HPDE6-E6E7 (cell line): ENCODE results near the gene KIAA1328.
"Not testable (repeated sequence)": the region's sequence is repeated elsewhere in the genome, so short reads cannot be mapped to it uniquely, and the experiment has no call there.

Experiments used
- DNase-seq: peaks from one replicate; pipeline ENCODE4 v3.0.0; 2011; ENCODE audit warnings: missing footprints; ENCODE audit errors: extremely low spot score

KIAA1328 gene

DNA sequence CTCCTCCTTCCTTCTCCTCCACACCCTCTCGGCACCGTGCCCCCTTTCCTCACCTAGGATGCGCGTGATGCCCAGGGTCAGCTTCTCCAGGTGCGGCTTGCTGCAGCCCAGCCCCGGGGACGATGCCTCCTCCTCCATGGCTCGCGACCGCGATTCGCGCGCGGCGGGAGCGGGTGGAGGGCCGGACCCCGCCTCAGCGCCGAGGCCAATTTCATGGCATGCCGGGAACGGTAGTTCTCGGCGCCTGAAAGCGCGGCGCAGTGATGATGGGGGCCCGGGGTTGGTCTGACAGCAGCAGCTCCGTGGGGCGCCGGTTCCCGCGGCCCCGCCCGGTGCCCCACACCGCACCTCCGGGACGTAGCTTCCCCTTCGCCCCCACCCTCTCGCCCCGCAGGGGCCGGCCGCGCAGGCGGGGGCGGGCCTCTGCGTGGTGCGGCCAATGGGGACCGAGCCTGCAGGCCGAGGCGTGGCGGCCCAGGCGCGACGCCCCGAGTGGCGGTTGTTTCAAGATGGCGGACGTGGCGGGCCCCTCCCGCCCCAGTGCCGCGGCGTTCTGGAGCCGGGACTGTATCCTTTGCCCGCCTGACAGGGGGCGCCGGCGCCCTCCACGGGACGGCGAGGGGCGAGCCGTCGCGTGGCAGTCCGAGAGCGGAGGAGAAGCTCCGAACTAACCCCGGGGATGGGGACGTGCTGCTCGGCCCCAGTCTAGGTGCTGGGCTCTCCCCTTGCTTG lies at the start of gene KIAA1328, which contains the start of gene TPGS2:
TSS of gene KIAA1328 (plus strand) at position 498 of the 732 bp plus-strand sequence. CDS start at position 510, 12 bp downstream.
TSS of gene TPGS2 (minus strand) at position 373 of the 732 bp plus-strand sequence. CDS start at position 138, 235 bp downstream.
- peak; percentile 84 for DNase-seq

DNA sequence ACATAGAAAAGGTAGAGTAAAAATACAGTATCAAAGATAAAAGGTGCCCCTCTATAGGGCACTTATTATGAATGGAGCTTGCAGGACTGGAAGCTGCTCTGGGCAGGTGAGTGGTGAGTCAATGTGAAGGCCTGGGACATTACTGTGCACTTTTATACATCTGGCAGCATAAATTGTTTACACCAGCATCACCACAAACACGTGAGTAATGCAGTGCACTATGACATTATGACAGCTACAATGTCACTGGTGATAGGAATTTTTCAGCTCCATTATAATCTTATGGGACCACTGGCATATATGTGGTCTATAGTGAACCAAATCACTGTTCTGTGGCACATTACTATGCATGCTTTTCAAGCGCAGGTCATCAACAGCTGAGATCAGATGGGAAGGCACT lies 48.2 kb upstream of the KIAA1328 start:
- DNase-seq: no peak

DNA sequence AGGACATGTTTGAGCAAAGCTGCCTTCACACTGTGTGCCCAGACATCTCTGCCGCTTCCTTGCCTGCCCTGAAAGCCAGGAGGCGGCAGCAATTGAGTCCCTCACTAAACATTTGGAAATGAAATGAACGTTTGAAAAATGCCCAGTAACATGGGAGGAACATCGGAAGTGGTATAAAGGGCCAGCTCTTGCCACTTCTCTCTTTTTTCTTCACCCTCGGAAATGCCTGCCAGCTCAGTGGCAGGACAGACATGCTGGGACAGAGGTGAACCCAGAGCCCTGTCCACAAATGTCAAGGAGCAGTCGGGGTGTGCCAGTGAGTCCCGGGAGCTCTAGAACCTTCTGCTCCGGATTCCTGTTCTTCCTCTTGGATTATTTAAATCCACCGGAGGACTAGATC lies 46.2 kb upstream of the KIAA1328 start:
- DNase-seq: no peak

DNA sequence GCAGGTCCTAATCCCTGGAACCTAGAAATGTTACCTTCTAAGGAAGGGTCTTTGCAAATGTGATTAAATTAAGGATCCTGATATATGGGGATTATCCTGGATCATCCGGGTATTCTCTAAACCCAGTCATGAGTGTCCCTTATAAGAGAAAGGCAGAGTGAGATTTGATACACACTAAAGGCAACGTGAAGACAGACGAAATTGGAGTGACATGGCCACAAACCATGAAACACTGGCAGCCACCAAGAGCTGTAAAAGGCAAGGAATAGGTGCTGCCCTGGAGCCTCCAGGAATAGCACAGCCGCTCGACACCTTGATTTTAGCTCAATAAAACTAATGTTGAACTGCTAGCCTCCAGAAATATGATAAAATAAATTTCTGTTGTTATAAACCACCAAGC lies 45.1 kb upstream of the KIAA1328 start:
- DNase-seq: no peak

DNA sequence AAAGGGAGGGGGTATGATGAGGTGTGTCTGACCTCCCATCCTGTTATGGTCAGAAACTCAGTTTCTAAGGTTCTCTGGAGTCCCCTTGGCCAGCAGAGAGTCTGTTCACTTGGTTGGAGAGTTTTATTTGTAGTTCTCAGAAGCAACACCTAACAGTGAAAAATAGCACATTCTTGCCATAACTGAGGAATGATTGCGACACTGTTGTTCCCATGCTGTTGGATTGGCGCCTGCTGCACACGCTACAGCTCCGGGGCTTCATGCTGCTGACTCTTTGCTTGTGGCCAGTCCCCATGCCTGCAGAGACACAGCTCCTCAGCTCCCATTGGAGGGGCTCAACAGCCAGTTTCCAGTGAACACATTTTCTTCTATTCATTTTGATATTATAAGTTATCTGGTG lies 42.2 kb upstream of the KIAA1328 start:
- DNase-seq: no peak

DNA sequence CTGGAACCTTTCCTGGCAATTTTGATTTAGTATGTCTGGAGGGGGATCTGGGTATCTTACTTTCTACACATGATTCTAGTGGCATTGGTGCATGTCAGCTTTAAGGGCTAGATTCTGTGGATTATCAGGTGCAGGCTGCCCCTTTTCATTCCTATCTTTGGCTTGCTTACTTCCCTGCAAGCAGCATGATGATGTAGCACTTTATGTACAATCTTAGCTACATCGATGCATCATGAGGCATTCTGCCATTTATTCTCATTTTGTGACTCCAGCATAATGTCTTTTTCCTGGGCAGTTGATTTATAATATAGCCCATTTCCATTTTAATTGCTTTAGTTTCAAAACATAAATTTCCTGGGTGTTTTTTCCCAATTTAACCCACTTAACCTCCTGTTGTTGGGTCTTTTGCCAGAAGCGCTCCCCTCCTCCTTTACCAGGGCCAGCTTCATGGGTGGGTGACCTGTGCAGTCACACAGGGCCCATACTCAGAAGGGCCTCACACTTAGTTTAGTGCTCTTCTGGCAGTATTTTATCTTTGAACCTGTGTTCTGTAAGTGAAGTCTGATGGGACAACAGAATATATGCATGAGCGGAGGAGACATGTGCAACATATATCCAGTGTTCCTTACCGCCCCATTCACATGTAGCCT lies 36.2 kb upstream of the KIAA1328 start:
- DNase-seq: no peak

DNA sequence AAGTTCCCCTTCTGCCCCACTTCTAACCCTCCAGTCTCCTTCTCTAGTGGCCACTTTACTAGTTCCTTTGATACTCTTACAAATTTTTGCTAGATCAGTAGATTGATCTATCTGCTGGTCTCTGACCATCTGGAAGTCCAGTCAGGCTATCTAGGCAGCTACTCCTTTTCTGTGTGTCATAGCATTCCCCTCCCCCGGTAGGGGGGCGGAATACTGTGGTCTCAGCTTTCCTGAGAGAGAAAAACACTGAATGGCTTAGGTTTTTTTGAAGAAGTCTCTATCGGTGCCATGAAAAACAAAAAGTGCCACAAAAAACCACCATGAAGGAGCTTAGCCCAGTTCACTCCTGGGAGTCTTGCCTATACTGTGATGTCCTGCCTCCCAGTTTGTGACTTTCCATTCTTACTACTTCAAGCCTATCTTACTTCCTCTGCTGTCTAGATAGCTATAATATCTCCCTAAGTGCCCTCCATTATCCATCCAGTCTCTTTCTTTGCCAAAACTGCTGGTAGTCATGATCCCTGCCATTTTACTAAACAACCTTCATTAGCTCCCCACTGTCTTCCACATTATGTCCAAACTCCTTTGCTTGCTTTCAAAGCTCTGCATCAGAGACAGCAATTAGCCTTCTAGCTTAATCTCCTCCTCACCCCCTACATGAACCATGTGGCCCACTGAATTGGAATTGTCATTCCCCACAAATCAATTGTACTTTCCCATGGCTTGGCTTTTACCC lies 30.0 kb upstream of the KIAA1328 start:
- DNase-seq: no peak

DNA sequence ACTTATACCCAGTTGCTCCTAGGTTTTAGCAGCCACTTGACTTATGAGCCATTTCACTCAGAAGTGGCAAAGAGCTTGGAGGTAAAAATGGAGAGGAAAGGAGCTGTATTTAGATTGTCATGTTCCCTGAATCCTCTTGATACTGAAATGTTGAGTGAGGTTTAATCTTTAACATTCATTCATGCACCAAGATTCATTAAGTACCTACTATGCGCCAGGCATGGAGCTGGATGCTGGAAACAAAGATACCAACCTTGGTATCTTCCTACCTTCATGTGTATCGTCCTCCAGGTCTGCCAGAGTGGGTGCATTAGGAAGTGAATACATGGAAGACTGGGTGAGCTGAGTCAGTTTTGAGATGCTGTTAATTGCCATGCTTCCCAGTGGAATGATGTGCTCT lies 23.8 kb upstream of the KIAA1328 start:
- DNase-seq: no peak

DNA sequence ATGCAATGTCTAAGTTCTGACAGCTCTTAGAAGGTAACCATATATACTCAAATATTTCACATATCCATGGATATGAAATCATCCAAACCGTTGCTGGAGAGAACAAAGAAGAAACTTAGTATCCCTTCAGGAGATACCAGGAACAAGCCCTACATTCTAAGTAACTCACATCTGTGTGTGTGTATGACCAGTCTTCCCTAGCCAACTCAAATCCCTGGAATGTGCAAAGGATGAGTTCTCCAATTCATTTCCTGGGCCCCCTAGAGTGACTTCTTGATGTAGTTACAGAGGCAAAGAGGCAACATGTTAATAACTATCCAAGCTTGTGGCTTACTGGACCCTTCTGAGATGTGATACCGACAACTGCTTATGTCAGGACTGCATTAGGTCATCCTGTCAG lies 20.2 kb upstream of the KIAA1328 start:
- DNase-seq: no peak

DNA sequence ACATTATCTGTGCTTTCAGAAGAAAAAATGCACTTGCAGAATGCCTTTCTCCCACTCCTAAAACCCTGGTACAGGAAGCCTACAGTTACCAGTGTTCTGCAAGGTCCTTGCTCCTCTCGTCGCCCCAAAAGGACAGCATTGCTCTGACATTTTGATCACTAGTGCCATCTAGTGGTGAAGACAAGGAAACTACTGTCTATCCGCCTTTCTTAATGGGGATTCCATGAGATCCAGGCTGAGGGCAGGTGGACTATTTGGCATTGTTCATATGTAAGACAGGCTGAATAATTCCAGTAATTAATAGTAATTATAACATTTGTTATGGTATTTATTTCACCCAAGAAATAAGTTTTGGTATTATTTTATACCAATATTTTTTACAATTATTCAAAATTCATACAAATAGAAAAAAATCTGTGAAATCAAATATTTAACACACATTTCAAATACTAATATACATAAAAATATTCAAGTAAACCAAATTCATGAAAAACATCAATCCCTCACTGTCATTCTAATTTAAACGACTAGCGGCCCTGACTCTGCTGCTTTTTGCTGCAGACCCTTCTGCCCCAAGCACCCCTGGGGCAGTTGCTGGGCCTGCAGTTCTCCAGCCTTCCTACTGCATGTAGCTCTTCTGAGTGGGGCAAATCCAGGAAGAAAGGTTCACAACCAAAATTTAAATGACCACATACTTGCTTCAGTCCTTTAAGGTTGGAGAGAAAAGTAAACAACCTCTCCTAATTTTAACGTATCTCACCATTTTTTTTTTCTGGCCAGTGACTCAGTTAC lies 19.1 kb upstream of the KIAA1328 start:
- DNase-seq: peak; percentile 66

DNA sequence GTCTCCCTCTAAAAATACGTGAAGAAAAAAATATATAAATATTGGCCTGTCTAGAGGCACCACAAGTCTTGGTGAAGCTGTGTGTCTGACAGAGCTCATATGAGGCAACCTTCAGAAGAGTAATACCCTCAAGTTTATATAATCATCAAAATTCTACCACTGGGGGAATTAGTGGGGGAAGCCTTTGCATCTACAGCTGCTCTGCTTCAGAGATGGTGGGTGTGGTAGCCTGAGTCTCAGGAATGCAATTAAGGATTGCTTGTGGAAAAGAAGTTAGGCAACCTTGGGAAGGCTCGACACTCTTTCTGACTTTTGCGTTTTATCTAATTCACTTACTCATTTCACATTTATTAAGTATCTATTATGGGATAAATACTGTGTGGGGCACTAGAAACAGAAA lies 17.5 kb upstream of the KIAA1328 start:
- no peak for DNase-seq

DNA sequence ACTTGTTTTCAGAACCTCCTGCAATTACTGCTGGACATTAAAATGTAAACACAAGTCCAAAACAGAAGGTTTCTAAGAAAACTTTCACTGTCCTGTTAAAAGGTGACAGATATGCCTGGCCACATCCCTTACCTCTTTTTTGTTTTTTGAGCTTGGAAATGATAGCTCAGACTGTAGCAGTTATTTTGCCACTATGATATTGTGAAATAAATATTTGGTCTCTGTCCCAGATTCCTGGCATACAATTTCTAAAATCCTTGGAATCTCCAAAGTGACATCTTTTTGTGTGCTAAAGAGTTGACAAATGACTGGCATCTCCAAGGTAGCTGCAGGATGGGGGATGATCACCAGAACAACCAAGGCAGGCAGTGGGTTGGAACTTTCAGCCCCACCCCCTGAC lies 17.0 kb upstream of the KIAA1328 start:
- DNase-seq: no peak

DNA sequence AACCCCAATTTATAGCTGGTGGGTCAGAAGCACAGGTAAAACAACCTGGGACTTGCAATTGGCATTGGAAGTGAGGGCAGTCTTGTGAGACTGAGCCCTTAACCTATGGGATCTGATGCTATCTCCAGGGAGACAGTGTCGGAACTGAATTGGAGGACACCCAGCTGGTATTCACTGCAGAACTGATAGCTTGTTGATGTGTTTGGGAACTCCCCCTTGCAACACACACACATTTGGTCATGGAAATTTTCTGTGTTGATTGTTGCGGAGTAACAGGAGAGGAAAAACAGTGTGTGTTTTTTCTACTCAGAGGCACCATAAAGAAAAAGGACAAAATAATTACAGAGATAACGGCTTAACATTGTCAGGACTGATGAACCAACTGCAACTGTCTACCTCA lies 16.2 kb upstream of the KIAA1328 start:
- DNase-seq: no peak

DNA sequence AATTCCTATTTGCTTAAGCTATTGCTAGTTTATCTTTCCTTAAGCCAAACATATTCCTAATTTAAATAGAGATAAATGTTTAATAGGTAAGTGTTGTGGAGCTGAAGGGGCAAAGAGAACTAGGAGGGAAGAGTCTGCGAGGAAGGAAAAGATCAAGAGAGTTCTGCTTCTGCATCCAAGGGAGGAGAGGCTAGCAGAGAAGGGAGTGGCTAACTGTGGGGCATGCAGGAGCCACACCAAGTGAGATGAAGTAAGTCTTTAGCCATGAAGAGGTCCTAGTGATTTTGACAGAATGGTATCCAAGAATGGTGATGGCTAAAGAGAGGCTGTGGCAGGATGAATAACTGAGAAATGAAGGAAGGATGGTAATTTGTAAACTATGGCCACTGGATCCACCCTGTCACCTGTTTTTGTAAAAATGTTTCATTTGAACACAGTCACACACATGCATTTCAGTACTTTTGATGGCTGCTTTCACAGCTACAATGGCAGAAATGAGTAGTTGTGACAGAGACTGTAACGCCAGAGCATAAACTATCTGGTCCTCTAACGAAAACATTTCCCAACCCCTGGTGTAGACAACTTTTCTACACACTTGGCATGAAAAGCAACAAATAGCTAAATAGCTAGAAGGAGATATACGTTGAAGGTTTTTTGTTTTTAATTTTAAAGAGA lies 15.7 kb upstream of the KIAA1328 start:
- no peak for DNase-seq

DNA sequence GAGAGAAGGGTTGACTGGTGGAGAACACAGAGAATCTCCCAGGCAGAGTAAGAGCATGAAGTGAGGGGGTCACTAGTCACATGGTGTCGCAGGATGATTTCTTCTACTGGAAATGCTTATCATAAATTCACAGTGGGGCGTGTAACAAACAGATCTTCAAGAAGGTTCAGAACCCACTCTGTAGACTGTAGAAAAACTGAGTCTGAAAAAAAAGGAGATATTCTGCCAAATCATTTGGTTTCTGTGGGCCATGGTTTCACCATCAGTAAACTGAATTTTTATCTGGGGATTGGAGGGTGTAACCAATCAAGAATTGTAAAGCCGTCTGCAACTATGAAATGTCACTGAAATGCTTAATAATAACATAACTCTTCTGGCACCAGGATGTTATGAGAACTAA lies 15.1 kb upstream of the KIAA1328 start:
- no peak for DNase-seq

DNA sequence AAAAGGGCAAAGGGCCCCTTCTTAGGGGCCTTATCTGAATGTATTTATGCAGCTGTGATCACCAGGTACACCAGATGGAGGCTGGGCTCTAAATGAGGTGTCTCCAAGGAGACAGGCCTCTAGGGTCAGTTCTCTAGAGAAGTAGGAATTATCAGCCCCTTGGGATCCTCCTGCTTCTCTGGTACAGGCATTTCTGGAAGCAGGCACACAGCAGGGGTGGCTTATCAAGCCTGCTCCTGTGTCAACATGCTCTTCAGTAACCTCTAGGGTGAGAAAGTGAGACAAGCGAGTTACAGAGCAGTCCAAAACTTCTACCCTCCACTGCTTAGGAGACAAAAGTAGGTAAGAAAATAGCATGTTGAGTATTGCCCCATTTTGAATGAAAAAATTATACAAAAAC lies 13.9 kb upstream of the KIAA1328 start:
- DNase-seq: no peak

DNA sequence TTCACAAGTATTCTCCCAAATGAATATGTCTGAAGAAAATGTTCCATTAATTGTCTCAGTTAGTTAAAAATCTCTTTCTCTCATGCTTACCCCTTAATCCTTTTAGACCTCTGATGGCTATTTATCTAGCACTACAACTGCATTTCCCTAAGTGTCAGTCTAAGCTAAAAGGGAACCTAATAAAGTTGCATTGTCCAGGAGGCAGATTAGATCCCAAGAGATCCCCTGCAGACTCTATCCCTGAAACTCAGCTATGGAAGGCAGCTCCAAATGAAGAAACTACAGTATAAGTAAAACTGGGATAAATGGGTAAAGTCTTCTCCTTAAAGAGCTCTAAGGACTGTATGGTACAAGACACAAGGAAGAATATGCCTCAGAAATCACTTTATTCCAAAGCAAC lies 12.8 kb upstream of the KIAA1328 start:
- not testable (repeated sequence) for DNase-seq

DNA sequence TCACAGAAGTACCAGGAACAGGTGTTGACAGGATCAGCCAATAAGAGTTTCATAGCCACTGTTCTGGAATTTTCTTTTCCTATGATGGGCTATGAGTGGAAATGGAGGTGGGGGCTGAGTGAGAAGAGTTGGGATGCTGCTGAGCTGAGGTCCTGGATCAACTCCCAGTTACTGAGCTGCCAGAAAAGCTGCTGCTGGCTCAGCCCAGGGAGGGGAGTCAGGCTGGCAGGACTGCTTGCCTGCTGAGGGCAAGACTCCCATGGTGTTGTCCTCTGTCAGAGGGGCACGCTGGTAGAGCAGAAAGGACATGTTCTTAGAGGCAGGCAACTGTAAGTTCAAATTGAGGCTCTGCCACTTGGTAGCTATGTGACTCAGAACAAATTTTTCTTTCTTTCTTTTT lies 11.9 kb upstream of the KIAA1328 start:
- no peak for DNase-seq

DNA sequence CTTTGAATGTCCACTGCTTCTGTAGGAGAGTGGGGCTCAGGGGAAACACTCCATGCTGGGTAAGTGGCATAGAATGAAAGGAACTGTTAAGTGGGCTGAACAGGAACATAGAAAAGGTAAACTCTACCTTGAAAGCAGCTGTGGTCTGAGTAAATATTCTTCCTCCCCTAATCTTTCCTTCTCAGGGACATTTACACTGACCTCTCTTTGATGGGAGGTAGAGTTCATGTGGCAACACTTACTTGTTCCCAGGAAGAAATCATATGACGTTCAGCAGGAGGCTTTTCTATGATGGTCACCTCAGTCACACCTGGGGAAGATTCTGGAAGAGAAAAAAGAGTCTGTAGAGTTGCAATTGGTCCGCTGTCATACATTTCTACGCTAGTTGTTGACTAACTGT lies 10.3 kb upstream of the KIAA1328 start:
- DNase-seq: no peak

DNA sequence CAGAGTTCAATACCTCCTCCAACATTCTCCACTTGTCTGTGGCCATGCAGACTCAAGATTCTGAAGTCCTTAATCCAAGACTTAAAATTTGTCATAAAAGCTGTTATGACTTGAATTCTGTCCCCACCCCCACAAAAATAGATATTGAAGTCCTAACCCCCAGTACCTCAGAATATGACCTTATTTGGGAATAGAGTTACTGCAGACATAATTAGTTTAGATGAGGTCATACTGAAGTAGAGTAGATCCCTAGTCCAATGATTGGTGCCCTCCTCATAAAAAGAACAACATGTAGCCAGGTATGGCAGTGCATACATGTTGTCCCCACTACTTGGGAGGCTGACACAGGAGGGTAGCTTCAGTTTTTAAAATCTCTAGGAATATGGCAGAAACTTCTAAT lies 9.3 kb upstream of the KIAA1328 start:
- DNase-seq: no peak

DNA sequence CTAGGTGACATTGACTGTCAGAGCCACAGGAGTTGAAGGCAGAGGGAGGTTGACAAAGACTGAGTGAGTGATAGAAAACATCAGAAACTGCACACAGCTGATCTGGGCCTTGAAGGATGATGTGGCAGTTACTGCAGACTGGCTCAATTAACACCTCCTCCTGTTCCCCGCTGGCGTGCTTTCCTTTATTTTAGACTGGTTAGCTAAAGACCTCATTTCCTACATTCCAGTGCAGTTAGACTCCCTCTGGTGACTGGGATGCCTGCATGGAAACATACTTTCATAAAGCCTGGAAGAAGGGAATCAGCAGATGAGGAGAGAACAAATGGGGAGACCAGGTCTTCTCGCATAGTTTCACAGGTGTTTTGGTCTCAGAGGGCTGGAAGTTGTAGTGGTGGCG lies 7.2 kb upstream of the KIAA1328 start:
- no peak for DNase-seq
